Activated CD4-positive, alpha-beta T cell treated with anti-CD3 and anti-CD28 coated beads for 1 hour (primary cell): ENCODE measurements around the gene CCDC57.

ENCODE experiments used
- DNase-seq: peaks from one replicate; pipeline ENCODE4 v3.0.0-alpha.2; 2020

CCDC57 gene

DNA sequence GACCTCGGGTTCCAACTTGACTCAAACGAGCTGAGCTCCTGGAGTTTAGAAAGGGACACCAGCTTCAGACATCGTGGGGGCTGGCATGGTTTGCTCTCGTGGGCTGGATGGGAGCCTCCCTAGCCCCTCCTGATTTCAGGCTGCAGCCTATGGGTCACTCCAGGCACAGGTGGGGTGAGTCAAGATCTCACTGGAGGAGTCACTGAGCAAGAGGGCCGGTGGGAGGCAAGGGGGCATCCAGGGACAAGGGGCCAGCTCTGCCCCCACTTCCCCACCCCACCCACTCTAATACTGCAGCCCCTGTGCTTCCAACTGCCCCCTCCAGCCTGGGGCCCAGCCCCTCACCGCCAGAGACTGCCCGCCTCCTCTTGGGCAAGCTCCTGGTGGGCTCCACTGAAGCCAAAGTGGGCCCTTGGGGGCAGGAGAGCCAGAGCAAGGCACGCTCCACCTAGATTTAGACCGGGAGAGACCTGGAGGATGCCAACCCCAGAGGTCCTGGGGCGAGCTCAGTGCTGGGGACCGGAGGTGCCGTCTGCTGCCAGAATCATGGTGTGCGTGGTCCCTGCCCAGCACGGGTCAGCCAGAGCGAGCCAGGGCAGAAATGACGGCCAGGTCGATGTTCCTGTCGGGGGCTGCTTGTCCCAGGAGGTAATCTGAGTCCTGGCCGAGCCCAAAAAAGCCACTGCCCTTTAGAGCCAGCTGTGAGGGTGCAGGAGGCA, 22.6 kb upstream of the CCDC57 start:
- DNase-seq: no peak

DNA sequence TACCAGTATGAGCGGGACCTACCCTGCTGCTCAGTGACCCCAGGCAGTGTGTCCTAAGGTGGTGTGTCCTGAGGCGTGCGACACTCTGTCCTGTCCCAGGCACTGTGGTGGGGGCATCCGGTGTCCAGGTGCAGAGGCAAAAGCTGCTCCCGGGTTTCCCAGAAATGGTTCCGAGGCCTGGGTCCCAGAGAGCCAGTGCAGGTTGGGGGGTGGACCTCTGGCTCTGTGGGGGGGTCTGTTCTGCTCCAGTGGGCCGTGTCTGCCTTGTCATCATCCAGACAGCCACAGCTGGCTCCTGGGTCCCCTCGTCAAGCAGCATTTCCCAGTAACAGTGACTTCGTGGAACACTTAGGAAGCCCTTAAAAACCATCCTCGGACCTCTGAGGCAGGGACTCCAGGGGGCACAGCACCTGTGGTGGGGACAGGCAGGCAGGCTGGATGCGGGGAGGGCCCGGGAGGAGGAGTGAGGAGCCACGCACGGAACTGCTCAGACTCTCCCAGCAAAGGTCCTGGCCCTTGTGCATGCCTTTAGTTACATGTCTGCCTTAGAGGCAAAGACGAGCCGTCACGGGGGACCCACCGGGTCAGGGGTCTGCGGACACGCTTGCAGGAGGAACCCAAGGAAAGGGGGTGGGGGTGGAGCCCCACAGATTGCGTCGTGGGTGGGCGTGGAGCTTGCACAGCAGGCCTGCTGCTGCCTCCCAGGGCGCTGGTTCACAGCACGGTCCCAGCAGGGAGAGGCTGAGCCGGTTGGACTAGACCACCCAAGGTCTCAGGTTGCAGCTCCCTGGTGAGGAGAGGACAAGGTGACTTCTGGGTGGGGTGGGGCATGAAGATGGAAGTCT, 21.8 kb upstream of the CCDC57 start:
- DNase-seq: no peak

DNA sequence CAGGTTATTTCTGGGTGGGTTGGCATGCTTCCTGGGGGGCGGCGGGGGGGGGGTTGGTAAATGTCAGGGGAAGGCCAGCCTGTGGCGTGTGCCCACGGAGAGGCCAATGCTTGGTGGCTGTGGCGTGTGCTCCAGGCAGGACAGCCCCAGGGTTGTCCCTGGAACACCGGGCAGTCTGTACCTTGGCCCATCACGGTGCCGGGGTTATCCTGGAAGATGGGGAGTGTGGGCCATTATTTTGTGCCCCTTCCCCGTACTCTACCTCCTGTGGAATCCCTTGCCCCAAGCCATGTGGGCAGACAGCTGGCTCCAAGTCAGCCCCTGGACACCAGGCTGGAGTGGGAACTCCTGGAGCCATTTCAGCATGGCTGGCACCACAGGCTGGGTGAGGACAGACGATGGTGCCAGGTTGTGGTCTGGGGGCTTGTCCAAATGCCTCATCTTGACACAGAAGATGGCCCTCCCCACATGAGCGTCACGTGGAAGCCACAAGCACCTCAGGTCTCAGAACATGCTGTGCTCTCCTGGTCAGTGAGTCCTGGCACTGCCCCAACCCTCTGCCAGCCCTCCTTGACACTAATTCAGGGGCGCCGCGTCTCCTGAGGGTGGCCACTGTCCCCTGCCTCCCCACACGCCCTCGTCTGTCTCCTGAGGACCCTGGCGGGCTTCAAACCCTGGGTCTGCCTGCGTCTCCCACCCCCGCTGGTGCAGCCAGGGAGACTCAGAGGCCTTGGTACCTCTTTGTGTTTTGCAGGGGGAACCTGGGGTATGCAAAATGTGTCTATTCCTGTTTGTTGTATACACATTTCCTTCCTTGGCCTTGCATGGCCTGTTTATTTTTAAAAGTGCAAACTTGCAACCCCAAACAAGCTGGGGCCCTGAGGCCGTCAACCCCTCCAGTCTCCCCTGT, 20.5 kb upstream of the CCDC57 start:
- no peak for DNase-seq

DNA sequence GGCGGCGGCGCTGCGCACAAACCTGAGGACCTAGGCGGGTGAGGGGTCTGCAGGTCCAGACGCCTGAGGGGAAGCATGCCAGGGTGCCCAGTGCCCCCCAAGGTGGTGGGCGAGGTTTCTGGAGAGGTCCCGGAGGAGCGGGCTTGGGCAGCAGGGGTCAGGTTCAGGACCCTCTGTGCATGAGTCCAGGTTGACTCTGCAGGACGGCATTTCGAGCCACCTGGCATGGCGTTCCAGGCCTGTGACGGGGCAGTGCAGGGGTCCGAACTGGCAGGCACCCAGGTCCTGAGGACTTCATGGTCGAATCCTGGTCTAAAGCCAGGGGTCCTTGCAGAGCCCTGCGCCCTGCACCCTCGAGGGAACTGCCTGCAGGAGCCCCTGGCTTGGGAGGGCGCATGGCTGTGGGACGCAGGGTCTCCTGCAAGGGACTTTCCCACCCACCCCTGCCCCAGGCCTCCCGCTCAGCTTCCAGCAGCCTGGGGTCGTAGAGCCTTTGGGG, 19.7 kb upstream of the CCDC57 start:
- DNase-seq: no peak

DNA sequence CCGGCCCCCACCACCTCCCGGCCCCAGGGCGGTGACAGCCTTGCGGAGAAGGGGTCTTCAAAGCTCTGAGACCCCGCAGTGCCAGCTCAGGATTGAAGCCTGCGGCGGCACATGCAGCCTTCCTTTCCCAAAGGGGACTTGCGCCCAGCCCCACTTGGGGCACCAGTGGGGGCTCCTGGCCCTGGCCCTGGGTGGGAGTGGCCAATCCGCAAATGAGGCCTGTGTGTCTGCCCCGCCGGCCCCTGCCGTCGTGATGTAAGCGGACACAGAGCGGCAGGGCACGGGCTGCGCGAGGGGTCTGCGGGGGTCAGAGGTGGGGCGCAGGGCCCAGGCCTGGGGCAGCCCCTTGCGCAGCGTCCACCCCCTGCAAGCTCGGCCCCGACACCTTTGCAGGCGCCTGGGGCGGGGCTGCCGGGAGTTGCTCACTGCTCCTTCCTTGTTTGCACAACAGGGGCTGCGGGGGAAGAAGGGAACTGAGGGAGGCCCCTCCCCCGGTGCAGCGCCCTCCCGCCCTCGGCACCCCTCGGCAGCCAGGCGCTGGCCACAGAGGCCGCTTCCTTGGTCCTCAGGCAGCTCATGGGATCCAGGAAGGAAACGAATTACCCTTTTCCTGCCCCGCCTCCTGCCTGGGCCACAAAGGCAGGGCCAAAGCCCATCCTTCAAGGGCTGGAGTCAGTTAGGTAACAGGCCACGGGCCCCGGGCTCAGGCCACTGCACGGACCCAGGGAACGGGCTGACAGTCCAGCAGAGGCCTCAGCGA, 19.1 kb upstream of the CCDC57 start:
- no peak for DNase-seq

DNA sequence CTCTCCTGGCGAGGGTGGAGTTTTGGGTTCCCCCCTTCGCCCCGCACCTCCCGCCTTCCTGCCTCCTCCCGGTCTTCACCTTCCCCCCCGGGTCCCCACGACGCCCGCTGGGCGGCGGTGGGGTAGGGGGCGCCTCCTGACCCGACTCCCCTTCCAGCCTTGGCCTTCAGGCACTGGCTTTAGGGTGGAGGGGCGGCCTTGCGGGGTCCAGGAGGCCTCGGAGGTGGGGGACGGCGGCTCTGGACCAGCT, 18.6 kb upstream of the CCDC57 start:
- DNase-seq: no peak

DNA sequence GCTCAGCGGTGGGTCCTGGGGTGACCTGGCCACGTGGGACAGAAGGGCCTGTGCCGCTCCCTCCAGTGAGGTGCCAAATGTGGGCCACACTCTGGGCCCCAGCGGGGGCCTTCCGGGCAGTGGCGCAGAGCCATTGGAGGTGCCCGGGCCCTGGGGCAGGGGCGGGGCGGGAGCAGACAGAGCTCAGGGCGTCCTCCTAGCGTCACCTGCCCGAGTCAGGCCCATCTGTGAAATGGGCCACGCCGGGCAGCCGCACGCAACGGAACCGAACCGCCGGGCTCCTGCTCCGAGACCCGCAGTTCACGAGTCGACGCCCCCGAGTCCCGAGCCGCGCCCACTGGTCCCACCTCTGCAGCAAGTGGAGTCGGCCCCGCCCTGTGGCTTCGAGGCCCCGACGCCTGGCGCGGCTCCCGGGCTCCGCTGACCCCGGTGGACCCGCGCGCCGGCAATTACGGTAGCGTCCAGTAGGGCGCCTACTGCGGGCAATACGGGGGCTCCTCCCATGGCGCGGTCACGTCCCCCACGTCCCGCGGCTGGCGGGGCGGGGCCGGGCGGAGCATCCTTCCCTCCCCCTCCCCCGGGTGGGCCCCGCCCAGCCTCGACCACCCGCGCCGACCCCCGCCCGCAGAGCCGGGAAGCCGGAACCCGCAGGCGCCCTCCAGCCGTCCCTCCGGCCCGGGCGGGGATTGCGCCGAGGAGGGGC, 18.1 kb upstream of the CCDC57 start:
- no peak for DNase-seq

DNA sequence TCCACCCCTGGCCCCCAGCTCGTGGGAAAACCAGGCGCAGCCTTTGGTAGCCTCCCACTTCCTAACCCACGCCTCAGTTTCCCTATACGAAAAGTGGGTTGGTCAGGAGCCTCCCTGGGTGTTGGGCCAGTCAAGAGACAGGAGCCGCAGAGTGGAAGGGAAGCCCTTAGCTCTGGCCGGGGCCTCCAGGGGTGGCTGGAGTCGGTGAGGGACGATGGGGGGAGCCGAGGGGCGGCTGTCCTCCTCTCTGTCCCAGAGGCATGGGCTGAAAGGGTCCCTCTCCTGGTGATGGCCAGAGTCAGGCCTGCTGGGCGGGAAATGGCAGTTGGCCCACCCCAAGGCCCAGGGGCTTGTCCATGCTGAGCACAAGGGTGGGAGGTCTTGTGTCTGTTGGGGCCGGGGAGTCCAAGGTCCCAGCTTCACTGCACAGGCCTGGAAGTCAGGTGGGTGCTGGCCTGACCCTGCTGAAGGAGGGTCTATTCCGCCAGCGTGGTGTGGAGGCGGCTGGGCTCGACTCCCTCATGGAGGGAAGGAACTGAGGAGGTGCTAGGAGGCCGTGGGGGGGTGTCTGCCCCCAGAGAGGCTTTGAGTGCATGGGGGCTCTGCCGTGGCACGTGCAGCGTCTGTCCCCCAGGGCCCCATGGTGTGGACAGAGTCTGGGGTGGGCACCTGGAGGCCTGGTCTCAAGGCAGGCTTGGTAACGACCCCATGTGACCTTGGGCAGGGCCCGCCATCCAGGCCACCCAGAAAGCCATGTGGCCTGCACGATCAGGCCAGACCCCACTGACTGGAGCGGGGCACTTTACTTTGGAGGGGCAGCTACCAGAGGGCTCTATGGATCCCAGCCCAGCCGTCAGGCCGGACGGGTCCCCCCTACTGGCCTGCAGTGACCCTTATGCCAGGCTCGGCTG, 17.3 kb upstream of the CCDC57 start:
- no peak for DNase-seq

DNA sequence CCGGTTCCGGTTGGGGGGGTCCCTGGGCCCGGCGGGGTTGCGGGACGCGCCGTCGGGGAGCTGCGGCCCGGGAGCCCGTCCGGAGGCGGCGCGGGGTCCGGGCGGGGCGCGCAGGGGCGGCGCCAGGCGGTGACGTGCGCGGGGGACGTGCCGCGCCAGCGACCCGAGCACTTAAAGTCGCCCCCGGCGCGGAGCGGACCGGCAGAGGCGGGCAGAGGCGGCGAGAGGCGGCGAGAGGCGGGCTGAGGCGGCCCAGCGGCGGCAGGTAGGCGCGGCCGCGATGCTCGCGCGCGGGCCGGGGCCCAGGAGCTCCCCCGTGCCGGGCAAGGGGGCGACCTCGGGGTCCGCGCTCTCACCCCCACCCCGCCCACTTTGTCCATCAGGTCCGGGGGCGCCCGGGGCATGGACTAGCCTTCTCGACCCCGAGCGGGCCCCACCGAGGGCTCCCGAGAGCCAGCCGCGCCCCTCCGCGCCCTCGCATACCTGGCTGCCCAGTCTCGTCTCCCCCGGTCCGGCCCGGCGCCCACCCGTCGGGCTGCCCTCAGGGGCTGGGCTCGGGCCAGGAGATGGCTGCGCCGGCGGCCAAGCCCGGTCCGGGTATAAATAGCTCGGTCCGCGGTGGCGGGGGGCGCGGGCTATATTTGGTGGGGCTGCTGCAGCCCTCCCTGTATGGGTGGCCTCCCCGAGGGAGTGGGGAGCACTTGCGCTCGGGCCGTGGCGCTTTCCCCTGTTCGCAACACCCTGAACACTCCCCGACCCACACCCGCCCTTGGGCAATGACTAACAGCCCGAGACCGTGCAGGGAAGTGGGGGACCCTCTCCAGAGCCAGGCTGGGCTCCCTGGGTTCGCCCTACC, 16.4 kb upstream of the CCDC57 start, which contains the start of gene SLC16A3:
Gene SLC16A3, plus strand, starts transcription at position 201 of the 856 bp plus-strand sequence. CDS start 6,967 bp downstream, outside the sequence.
- DNase-seq: peak; percentile 61

DNA sequence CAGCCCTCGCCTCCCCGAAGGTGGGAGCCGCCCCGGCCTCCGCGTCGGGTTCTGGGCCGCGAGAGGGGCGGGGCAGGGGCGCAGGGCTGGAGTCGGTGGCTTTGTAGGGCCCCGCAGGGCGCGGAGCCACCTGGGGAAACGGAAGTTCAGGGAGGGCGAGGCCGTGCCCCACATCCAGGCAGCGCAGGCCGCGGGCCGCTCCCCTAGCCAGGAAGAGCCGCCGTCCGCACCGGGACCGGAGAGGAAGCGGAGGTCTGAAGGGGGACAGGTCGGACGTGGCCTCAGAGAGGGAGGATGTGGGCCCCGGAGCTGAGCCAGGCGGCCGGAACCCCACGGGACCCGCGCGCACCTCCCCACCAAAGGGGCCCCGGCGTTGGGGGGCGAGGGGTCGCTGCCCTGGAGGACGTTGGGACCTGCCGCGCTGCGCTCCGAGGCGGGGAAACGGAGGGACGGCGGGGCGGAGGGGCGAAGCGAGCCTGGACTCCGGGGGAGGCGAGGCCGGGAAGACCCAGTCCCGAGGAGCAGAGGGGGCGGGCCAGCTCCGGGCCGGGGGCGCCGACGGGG, 15.7 kb upstream of the CCDC57 start:
- DNase-seq: no peak

DNA sequence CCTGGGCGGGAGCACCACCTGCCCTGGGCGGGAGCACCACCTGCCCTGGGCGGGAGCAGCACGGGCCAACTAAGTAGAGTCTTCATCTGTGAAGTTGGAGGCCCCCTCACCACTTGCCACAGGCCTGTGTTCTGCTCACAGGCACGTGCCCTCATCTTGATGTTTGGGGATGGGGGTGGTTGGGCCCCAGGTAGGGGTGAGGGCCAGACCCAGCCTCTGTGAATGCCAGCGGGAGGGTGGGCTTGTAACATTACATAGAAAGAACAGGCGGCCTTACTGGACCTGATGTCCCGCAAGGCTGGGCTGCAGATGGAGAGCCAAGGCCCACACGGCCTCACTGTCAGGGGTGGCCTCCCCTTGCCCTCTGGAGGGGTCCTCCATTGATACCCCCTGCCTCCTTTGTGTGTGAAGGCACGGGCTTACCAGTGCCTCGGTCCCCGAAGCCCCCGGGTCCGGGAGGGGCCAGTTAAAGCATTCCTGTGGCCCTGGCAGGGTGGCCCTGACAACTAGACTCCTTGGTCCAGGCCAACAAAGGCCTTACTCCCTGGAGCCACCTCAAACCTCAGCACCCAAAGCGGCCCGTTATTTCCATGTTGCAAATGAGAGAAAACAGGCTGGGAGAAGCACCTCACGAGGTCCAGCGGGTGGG, 15.1 kb upstream of the CCDC57 start:
- DNase-seq: no peak

DNA sequence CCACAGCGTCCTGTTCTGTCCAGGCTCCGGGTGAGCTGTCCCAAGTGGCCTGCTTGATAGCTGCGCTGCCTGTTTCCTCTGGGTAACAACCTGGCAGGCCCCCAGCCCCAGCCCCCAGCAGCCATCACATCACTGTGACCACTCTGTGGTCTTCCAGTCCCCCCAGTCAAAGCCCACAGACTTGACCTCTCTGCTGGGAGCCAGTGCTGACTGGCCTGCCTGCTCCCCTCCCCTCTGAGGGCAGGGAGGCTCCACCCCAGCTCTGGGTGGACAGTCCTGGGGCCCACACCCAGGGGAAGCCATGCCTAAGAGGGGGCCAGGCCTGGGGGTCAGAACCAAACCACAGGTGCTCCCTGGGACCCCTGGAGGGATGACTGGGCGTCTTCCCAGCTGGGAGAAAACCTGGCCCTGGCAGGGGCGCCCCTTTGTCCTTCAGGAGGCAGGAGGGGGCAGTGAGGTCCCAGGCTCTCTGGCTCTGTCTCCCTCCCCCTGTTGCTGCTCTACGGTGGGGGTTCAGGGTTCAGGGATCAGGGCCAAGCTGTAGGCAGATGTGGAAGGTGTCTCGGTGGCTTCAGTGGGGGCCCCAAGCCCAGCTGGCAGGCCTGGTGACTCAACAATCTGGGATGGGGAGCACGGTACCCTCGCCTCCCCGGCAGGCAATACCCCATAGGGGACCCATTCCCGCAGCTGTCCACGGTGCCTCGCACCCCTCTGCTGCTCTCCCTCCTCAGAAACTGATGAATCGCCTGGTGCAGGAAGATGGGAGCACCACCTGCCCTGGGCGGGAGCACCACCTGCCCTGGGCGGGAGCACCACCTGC, 14.4 kb upstream of the CCDC57 start:
- DNase-seq: no peak

DNA sequence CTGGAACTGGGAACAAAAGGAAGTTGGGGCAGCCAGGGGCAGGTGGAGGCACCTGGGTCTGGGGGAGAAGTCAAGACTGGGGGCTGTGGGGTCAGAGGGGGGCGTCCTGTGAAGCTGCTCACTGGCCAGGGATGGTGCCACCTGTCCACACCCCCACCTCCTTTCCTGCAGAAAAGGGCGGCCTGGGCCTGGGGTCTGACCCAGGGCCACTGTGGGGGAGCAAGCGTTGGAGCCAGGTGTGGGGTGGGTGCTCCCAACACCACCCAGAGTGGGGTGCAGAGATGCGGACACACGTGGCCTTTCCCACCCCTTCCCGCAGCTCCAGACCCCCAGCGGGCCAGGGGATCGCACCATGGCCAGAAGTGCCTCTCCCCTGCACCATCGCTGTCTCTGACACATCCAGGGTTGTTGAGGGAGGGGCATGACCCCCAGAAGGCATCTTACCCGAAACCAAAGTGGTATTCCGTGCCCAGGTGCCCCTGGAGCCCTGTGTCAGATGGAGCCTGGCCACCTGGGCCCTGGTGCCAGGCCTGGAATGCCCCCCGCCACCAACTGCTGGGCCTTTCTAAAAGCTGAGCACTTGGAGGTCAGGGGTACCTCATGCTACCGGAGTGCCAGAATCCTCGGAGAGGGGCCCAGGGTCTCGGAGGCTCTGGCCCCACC, 13.6 kb upstream of the CCDC57 start:
- DNase-seq: no peak

DNA sequence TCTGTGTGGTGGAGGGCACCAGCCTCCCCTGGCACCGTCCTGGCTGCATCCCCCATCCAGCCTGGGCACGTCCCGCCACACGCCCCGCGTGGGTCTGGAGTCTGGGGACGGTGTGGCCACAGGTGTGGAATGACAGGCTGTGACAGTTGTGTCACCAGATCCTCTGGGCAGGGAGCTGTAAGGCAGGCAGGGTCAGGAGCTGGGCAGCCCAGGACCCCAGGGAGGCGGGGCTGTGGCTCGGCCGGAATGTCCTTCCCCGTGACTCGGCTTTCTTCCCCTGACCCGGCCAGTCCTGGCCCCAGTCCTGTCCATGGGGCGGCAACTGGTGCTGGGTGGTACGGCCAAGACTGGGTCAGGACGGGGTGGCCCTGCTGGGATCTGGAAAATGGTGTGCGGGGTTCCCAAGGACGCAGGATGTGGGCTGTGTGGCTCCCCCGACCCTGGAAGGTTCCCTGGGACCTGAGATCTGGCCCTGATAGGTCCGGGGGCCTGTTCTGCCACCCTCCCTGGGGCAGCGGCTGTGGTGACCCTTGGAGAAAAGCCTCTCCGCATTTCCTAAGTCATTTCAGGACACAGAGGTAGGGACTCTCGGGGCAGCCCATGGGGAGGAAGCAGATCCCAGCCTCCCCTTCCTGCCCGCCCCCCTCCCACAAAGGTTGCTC, 12.9 kb upstream of the CCDC57 start:
- no peak for DNase-seq

DNA sequence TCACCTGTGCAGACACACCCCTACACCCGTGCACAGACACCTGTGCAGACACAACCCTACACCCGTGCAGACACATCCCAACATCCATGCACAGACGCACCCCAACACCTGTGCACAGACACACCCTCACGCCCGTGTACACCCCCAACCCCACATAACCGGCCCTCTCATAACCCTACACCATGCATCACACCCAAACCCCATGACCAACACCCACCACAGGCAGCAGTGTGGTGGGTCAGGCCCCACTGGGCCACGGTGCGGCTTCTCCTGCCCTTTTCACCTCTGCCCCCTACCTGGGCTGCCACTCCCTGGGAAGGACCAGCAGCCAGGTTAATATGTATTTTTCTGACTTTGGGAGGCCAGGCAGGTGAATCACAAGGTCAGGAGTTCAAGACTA, 12.0 kb upstream of the CCDC57 start:
- DNase-seq: no peak

DNA sequence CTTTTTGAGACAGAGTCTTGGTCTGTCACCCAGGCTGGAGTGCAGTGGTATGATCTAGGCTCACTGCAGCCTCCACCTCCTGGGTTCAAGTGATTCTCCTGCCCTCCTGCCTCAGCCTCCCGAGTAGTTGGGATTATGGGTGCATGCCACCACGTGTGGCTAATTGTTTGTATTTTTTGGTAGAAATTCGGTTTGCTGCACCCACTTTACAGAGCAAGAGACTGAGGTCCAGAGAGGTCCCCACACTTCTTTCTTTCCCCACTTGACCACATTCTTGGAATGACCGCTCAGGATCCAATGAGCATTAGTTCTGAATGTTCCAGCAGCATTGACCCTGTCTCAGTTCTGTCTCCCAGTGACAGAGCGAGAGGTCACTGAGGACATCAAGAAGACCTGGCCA, 10.9 kb upstream of the CCDC57 start:
- no peak for DNase-seq

DNA sequence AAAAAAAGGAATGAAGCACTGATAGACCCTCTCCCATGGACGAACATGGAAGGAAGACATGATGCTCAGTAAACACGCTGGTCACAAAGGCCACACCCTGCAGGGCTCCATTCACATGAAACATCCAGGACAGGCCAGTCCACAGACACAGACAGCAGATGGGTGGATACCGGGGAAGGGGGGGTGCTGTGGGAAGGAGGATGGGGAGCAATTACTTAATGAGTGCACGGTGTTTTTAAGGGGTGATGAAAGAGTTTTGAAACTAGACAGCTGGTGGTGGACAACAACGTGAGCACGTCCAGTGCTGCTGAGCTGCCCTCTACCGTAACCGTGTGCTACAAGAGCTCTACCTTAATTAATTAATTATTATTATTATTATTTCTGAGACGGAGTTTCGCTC, 10.2 kb upstream of the CCDC57 start:
- DNase-seq: no peak
